Omental fat pad (tissue), 4 donors: ENCODE measurements around the gene ALK. TPM values are rescaled to one million over a fixed set of nuclear protein-coding genes. Genes with fewer than 3 reads are reported as not detected.

Experiments
- ATAC-seq: fragments of 150-250 bp; one replicate; pipeline ENCODE4 v1.9.1; 2016; ENCODE audit warnings: mild to moderate bottlenecking, moderate library complexity; ENCODE audit not compliant: low FRiP score
- DNase-seq: peaks from one replicate; pipeline ENCODE4 v3.0.0-alpha.2; 2019; ENCODE audit warnings: low spot score
- CTCF ChIP-seq, 3 donors: fragments of 450-650 bp; IDR thresholded peaks; one replicate each; pipeline ENCODE4 v1.5.1; 2016 to 2017; ENCODE audit warnings: antibody characterized with exemption in 3 of 3, mild to moderate bottlenecking in 3 of 3, moderate library complexity in 2 of 3
- total RNA-seq, 4 donors: library from RNA; depleted of rRNA; stranded (reverse); fragments of >200 nt; gene quantifications; one replicate each; pipeline ENCODE4 v1.1.0, GENCODE V29; 2016

Gene ALK
- total RNA-seq, 4 donors from 2014 or later: 0.12 to 2.2 (median 0.44) TPM; not detected in 1

- no peak for TF ChIP-seq CTCF (IDR thresholded peaks at IDR 0.05)
- no peak for ATAC-seq
- DNase-seq: no peak
Observed at GRCh38 chr2:29894822-29895614, 26.4 kb downstream of the ALK start.

DNA sequence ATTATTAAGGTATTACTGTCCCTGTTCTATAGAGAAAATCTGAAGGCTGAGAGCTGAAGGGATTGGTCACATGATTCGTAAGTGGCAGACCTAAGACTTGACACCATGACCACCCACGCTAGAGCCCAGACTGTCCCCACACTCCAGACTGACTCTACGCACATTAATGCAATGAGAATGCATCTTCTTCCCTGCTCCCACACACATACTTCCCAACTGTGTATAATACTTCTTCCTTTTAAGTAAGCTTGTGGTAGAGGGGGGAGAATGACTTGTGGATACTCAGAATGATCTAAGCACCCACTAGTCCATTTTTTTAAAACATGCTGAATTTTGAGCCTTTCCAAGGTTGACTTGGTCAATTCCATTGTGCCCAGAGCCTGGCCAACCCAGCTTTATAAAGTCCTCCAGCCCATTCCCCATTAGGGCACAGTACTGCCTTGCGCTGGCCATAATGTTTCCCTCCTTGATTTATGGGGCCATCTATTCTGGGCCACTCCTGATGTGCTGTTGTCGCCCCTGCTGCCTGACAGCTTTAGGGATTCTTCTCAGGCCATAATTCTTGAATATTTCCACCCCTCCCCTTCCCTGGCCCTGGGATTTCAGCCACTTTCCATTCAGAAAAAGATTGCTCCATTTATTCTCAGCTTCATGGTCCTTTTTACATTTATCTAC lies 28.7 kb downstream of the ALK start:
- DNase-seq: no peak
- no peak for TF ChIP-seq CTCF (IDR thresholded peaks at IDR 0.05)
- ATAC-seq: no peak

GRCh38 chr2:29881089-29881730 lies 40.2 kb downstream of the ALK start:
- ATAC-seq (no peak), DNase-seq (no peak)
- TF ChIP-seq CTCF (IDR thresholded peaks at IDR 0.05): no peak

- no peak for DNase-seq
- no peak for ATAC-seq
- no peak for TF ChIP-seq CTCF (IDR thresholded peaks at IDR 0.05)
Observed at GRCh38 chr2:29880084-29880483, 41.3 kb downstream of the ALK start.

DNA sequence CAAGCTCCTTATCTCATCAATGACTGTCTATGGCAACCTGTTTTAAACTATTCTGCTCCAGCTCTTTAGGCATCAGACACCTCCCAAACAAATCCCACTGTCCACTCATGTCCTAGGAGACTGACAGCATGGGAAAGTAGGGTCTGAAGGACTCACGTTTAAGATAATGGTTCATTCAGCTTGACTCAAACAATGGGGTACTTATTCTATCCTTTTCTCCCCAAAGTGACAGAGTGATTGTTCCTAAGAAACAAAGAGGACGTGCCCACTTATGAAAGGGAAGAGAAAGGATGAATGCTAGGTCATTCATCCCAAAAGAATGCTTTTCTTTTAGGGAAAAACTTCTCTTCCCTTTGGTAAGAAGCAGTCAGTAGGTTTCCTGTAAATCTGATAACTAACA lies 41.9 kb downstream of the ALK start:
- DNase-seq (no peak), ATAC-seq (no peak)
- TF ChIP-seq CTCF (IDR thresholded peaks at IDR 0.05): no peak

GRCh38 chr2:29878898-29879297 lies 42.5 kb downstream of the ALK start:
- ATAC-seq (no peak), DNase-seq (no peak)
- no peak for TF ChIP-seq CTCF (IDR thresholded peaks at IDR 0.05)
